Upper lobe of right lung (tissue), 1 donor: Measurements from ENCODE around the gene TAS1R1. TPM values are rescaled to one million over a fixed set of nuclear protein-coding genes. Genes with fewer than 3 reads are reported as not detected.

Experiments
- ATAC-seq: fragments of 200-7000 bp; cut with Tn5 transposase; one replicate; pipeline ENCODE4 v1.9.1; 2020; ENCODE audit warnings: mild to moderate bottlenecking, moderate library complexity
- DNase-seq: peaks from one replicate; pipeline ENCODE4 v3.0.0-alpha.2; 2020
- H3K27ac ChIP-seq: fragments of 200-600 bp; one replicate; pipeline ENCODE4 v1.8.0; 2022
- H3K27me3 ChIP-seq: fragments of 200-600 bp; one replicate; pipeline ENCODE4 v1.8.0; 2022; ENCODE audit warnings: mild to moderate bottlenecking
- H3K36me3 ChIP-seq: fragments of 200-600 bp; one replicate; pipeline ENCODE4 v1.8.0; 2022
- H3K4me1 ChIP-seq: fragments of 200-600 bp; one replicate; pipeline ENCODE4 v1.8.0; 2022
- H3K4me3 ChIP-seq: fragments of 200-600 bp; one replicate; pipeline ENCODE4 v1.8.0; 2022; ENCODE audit warnings: mild to moderate bottlenecking
- H3K9me3 ChIP-seq: fragments of 200-600 bp; one replicate; pipeline ENCODE4 v1.8.0; 2022
- CTCF ChIP-seq: fragments of 200-600 bp; IDR thresholded peaks from one replicate; pipeline ENCODE4 v1.8.0; 2022; ENCODE audit warnings: antibody characterized with exemption
- intact Hi-C: fragments of 100-400 bp; cut with DNase I; formaldehyde crosslinking; loops from one replicate; pipeline ENCODE4 v1.11.0; 2022
- total RNA-seq: library from RNA; stranded (reverse); fragmentation: NEBNext Ultra II Directional; extraction: Animal tissue kit (Norgen Biotek cat#: 25700); gene quantifications from one replicate; pipeline ENCODE4 v1.2.1, GENCODE V29; 2021
- donor health status: DM: no; HTN: yes; CAD: no; lungs with severe emphysema.

TAS1R1 gene
- total RNA-seq, 1 donor from 2014 or later, result not detected

DNA sequence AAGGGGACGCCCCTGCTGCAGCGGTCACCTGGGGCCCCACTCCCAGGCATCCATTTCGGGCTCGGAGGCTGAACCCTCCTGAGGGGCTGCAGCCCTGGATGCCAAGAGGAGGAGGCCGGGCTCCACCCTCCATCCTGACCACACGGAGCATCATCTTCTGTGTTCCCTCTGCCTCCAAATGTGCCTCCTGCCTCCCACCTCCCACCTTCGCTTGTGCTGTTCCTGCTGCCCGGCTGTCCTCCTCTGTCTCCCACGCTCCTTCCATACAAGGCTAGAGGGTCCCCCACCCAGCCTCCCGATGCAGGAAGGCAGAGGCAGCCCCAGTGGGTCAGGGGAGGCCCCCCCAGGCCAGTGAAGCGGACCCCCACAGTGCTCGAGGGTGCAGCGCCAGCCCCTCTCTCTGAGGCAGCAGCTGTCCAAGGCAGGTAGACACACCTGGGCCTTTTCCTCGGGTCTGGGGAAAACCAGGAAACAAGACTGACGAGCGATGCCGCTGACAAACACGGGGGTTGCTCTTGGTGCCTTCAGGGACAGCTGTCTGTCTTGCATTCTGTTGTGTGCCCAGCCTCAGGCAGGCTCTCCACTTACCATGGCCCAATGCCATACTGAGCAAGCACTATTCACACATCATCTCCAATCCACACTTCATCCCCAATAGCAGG, 46.8 kb upstream of the TAS1R1 start:
- Histone ChIP-seq H3K27me3 (no peaks in the 10 kb centered on the region), H3K36me3 (no peaks in the 10 kb centered on the region), H3K9me3 (no peaks in the 10 kb centered on the region), H3K27ac (no peak overlapping the region), H3K4me3 (no peak overlapping the region), H3K4me1 (peaks cover 5% of the 10 kb centered on the region)
- intact Hi-C loops, result no loop called here
- no peak for TF ChIP-seq CTCF
- DNase-seq, result no peak
- ATAC-seq, result no peak

- Histone ChIP-seq H3K36me3 (no peaks in the 10 kb centered on the region), H3K4me1 (peaks cover 5% of the 10 kb centered on the region), H3K9me3 (no peaks in the 10 kb centered on the region), H3K4me3 (no peak overlapping the region), H3K27ac (no peak overlapping the region), H3K27me3 (no peaks in the 10 kb centered on the region)
- DNase-seq (no peak), ATAC-seq (no peak)
- TF ChIP-seq CTCF, result no peak
- intact Hi-C loops, result no loop called here
These were observed 46.3 kb upstream of the TAS1R1 start for GRCh38 chr1:6508816-6509189.

GRCh38 chr1:6509220-6509918, 45.7 kb upstream of the TAS1R1 start:
- ATAC-seq (no peak), DNase-seq (no peak)
- intact Hi-C loops, result no loop called here
- Histone ChIP-seq H3K4me3 (no peak overlapping the region), H3K4me1 (peaks cover 5% of the 10 kb centered on the region), H3K27me3 (no peaks in the 10 kb centered on the region), H3K36me3 (no peaks in the 10 kb centered on the region), H3K9me3 (no peaks in the 10 kb centered on the region), H3K27ac (no peak overlapping the region)
- TF ChIP-seq CTCF, result no peak

DNA sequence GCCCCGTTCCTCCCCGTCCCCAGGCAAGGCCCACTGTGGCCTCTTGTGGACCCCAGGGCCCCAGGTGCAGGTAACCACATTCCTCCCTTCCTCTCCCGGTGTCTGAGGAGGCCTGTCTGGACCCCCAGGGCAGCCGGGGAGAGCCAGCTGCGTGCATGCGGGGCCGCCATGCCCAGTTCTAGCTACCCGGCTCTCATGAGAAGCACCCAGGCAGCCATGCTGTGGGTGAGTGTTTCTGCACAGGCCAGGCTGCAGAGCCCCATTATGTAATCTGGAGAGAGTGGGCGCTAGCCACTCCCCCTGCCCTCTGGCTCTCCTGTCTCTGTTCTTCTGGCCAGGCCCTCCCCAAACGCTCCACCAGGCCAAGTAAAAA, 45.2 kb upstream of the TAS1R1 start:
- ATAC-seq (peak; percentile 84), DNase-seq (peak; percentile 78)
- Histone ChIP-seq H3K4me3 (no peak overlapping the region), H3K27me3 (no peaks in the 10 kb centered on the region), H3K9me3 (no peaks in the 10 kb centered on the region), H3K36me3 (no peaks in the 10 kb centered on the region), H3K4me1 (peaks cover 5% of the 10 kb centered on the region), H3K27ac (no peak overlapping the region)
- TF ChIP-seq CTCF, result no peak
- intact Hi-C loops, result no loop called here

DNA sequence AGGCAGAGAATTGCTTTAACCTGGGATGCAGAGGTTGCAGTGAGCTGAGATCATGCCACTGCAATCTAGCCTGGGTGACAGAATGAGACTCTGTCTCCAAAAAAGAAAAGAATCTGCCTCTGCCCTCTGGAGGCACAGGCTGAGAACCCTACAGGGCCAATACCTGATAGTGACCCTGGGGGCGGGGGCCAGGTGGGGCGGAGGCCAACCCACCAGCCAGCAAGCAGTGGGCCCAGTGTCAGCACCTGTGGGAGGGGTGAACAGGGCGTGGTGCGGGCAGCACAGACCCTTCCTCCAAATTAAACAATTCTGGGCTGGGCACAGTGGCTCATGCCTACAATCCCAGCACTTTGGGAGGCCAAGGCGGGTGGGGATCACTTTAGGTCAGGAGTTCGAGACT, 44.6 kb upstream of the TAS1R1 start:
- H3K27ac ChIP-seq, result no peak overlapping the region
- H3K27me3 ChIP-seq, result no peaks in the 10 kb centered on the region
- no peaks in the 10 kb centered on the region for H3K9me3 ChIP-seq
- no peak for ATAC-seq
- TF ChIP-seq CTCF, result no peak
- no peak for DNase-seq
- H3K4me3 ChIP-seq, result no peak overlapping the region
- intact Hi-C loops, result no loop called here
- H3K4me1 ChIP-seq, result peaks cover 5% of the 10 kb centered on the region
- no peaks in the 10 kb centered on the region for H3K36me3 ChIP-seq
